Measurements from ENCODE around the gene VSTM2L.

VSTM2L gene

GRCh38 chr20:37901654-37902503, 1.0 kb upstream of the VSTM2L start:
- Mint-ChIP-seq H3K4me1 (ENCODE audit: low read depth) (peaks cover 5% of the 10 kb centered on the region), H3K4me3 (no peak overlapping the region), H3K9me3 (no peaks in the 10 kb centered on the region), H3K27me3 (ENCODE audit: low read depth) (peaks cover 46% of the 10 kb centered on the region), H3K36me3 (ENCODE audit: low read depth) (peaks cover 1% of the 10 kb centered on the region), H3K27ac (no peak overlapping the region)
- no peak for DNase-seq (ENCODE audit: low spot score)

GRCh38 chr20:37903317-37904007, 535 bp downstream of the VSTM2L start:
- H3K9me3 Mint-ChIP-seq: no peaks in the 10 kb centered on the region
- no peak for DNase-seq (ENCODE audit: low spot score)
- H3K4me1 Mint-ChIP-seq (ENCODE audit: low read depth): peaks cover 5% of the 10 kb centered on the region
- peaks cover 54% of the 10 kb centered on the region for H3K27me3 Mint-ChIP-seq (ENCODE audit: low read depth)
- H3K4me3 Mint-ChIP-seq: peak overlapping the region; percentile 69
- H3K27ac Mint-ChIP-seq: no peak overlapping the region
- H3K36me3 Mint-ChIP-seq (ENCODE audit: low read depth): peaks cover 1% of the 10 kb centered on the region

GRCh38 chr20:37904008-37904642, 1.2 kb downstream of the VSTM2L start:
- Mint-ChIP-seq H3K4me1 (ENCODE audit: low read depth) (peaks cover 5% of the 10 kb centered on the region), H3K36me3 (ENCODE audit: low read depth) (peaks cover 1% of the 10 kb centered on the region), H3K9me3 (no peaks in the 10 kb centered on the region), H3K27ac (no peak overlapping the region), H3K4me3 (peak overlapping the region; percentile 69), H3K27me3 (ENCODE audit: low read depth) (peaks cover 58% of the 10 kb centered on the region)
- no peak for DNase-seq (ENCODE audit: low spot score)

GRCh38 chr20:37904845-37905373, 2.0 kb downstream of the VSTM2L start:
- Mint-ChIP-seq H3K27me3 (ENCODE audit: low read depth) (peaks cover 55% of the 10 kb centered on the region), H3K27ac (no peak overlapping the region), H3K36me3 (ENCODE audit: low read depth) (peaks cover 1% of the 10 kb centered on the region), H3K9me3 (no peaks in the 10 kb centered on the region), H3K4me3 (no peak overlapping the region), H3K4me1 (ENCODE audit: low read depth) (peaks cover 5% of the 10 kb centered on the region)
- no peak for DNase-seq (ENCODE audit: low spot score)

- Mint-ChIP-seq H3K27ac (no peak overlapping the region), H3K9me3 (no peaks in the 10 kb centered on the region), H3K36me3 (ENCODE audit: low read depth) (peaks cover 1% of the 10 kb centered on the region), H3K27me3 (ENCODE audit: low read depth) (peaks cover 52% of the 10 kb centered on the region), H3K4me3 (no peak overlapping the region), H3K4me1 (ENCODE audit: low read depth) (peaks cover 5% of the 10 kb centered on the region)
- no peak for DNase-seq (ENCODE audit: low spot score)
These were observed 3.0 kb downstream of the VSTM2L start for GRCh38 chr20:37905671-37906613.

GRCh38 chr20:37907330-37907676, 4.4 kb downstream of the VSTM2L start:
- Mint-ChIP-seq H3K9me3 (no peaks in the 10 kb centered on the region), H3K4me1 (ENCODE audit: low read depth) (peaks cover 3% of the 10 kb centered on the region), H3K27ac (no peak overlapping the region), H3K36me3 (ENCODE audit: low read depth) (peaks cover under 1% of the 10 kb centered on the region), H3K4me3 (no peak overlapping the region), H3K27me3 (ENCODE audit: low read depth) (peaks cover 49% of the 10 kb centered on the region)
- no peak for DNase-seq (ENCODE audit: low spot score)

GRCh38 chr20:37907677-37908401, 4.9 kb downstream of the VSTM2L start:
- Mint-ChIP-seq H3K36me3 (ENCODE audit: low read depth) (no peaks in the 10 kb centered on the region), H3K9me3 (no peaks in the 10 kb centered on the region), H3K27me3 (ENCODE audit: low read depth) (peaks cover 51% of the 10 kb centered on the region), H3K27ac (no peak overlapping the region), H3K4me3 (no peak overlapping the region), H3K4me1 (ENCODE audit: low read depth) (peaks cover 5% of the 10 kb centered on the region)
- no peak for DNase-seq (ENCODE audit: low spot score)

GRCh38 chr20:37911261-37911660, 8.3 kb downstream of the VSTM2L start:
- peaks cover 45% of the 10 kb centered on the region for H3K27me3 Mint-ChIP-seq (ENCODE audit: low read depth)
- no peak overlapping the region for H3K27ac Mint-ChIP-seq
- no peak overlapping the region for H3K4me3 Mint-ChIP-seq
- H3K4me1 Mint-ChIP-seq (ENCODE audit: low read depth): peaks cover 13% of the 10 kb centered on the region
- no peaks in the 10 kb centered on the region for H3K36me3 Mint-ChIP-seq (ENCODE audit: low read depth)
- DNase-seq (ENCODE audit: low spot score): no peak
- H3K9me3 Mint-ChIP-seq: no peaks in the 10 kb centered on the region

- H3K27ac Mint-ChIP-seq: no peak overlapping the region
- H3K4me3 Mint-ChIP-seq: no peak overlapping the region
- H3K27me3 Mint-ChIP-seq (ENCODE audit: low read depth): peaks cover 49% of the 10 kb centered on the region
These were observed 8.9 kb downstream of the VSTM2L start for GRCh38 chr20:37911838-37912281.

GRCh38 chr20:37912874-37913273, 9.9 kb downstream of the VSTM2L start:
- H3K4me3 Mint-ChIP-seq: no peak overlapping the region
- H3K27ac Mint-ChIP-seq: no peak overlapping the region
- H3K4me1 Mint-ChIP-seq (ENCODE audit: low read depth): peaks cover 13% of the 10 kb centered on the region
- no peaks in the 10 kb centered on the region for H3K9me3 Mint-ChIP-seq
- H3K36me3 Mint-ChIP-seq (ENCODE audit: low read depth): no peaks in the 10 kb centered on the region
- peaks cover 49% of the 10 kb centered on the region for H3K27me3 Mint-ChIP-seq (ENCODE audit: low read depth)
- no peak for DNase-seq (ENCODE audit: low spot score)

More at GRCh38 chr20:37911838-37912281, 8.9 kb downstream of the VSTM2L start:
- no peak for DNase-seq (ENCODE audit: low spot score)
- Mint-ChIP-seq H3K36me3 (ENCODE audit: low read depth) (no peaks in the 10 kb centered on the region), H3K9me3 (no peaks in the 10 kb centered on the region), H3K4me1 (ENCODE audit: low read depth) (peaks cover 13% of the 10 kb centered on the region)

- DNase-seq (ENCODE audit: low spot score): no peak
- Mint-ChIP-seq H3K4me3 (no peak overlapping the region), H3K4me1 (ENCODE audit: low read depth) (peaks cover 13% of the 10 kb centered on the region), H3K36me3 (ENCODE audit: low read depth) (no peaks in the 10 kb centered on the region), H3K9me3 (no peaks in the 10 kb centered on the region), H3K27me3 (ENCODE audit: low read depth) (peaks cover 50% of the 10 kb centered on the region), H3K27ac (peak overlapping the region; percentile 17)
These were observed 10.8 kb downstream of the VSTM2L start for GRCh38 chr20:37913567-37914366.

GRCh38 chr20:37914367-37914671, 11.4 kb downstream of the VSTM2L start:
- Mint-ChIP-seq H3K27ac (no peak overlapping the region), H3K4me1 (ENCODE audit: low read depth) (peaks cover 13% of the 10 kb centered on the region), H3K27me3 (ENCODE audit: low read depth) (peaks cover 47% of the 10 kb centered on the region), H3K36me3 (ENCODE audit: low read depth) (no peaks in the 10 kb centered on the region), H3K9me3 (no peaks in the 10 kb centered on the region), H3K4me3 (no peak overlapping the region)
- DNase-seq (ENCODE audit: low spot score): no peak

All from T-helper 2 cell treated with Interferon-gamma antibody and Interleukin-4, amounts not matched to agents 5 μg/mL and 100 μg/mL, for 36 hours (primary cell).